Panc1 (cell line): Measurements from ENCODE around the gene PGRMC2. TPM values are rescaled to one million over a fixed set of nuclear protein-coding genes. Genes with fewer than 3 reads are reported as not detected.

ENCODE experiments used
- ATAC-seq: fragments of 200-7000 bp; cut with Tn5 transposase; 2 replicates; pipeline ENCODE4 v1.9.1; 2020; ENCODE audit warnings: mild to moderate bottlenecking, moderate library complexity
- BruUV-seq: library from RNA; stranded (reverse); fragments of 400-500 nt; replicated peaks from 2 replicates; lab custom pipeline; 2021; lab: Mats Ljungman, UMichigan
- CTCF ChIA-PET: fragments of 300-600 bp; sonication (Branson Sonifier 250); formaldehyde crosslinking; loops from one replicate; lab custom pipeline; 2022; ENCODE audit warnings: antibody characterized with exemption; lab: Charles Lee
- POLR2A ChIA-PET: fragments of 300-600 bp; sonication (Branson Sonifier 250); formaldehyde crosslinking; loops from one replicate; lab custom pipeline; 2022; ENCODE audit warnings: antibody characterized with exemption; lab: Charles Lee
- DNase-seq: peaks from one replicate; pipeline ENCODE4 v3.0.0-alpha.2; 2010; ENCODE audit warnings: low read depth, low spot score
- H3K27ac ChIP-seq: 2 replicates; pipeline ENCODE4 v1.5.1; 2011; ENCODE audit warnings: mild to moderate bottlenecking, low read length, inconsistent platforms
- H3K27me3 ChIP-seq: fragments of 200-500 bp; sonication (Bioruptor generic); 2 replicates; pipeline ENCODE4 v1.6.0; 2014; ENCODE audit warnings: low read length, inconsistent platforms; ENCODE audit not compliant: control insufficient read depth, insufficient read depth
- H3K36me3 ChIP-seq: fragments of 200-500 bp; sonication (Bioruptor generic); 2 replicates; pipeline ENCODE4 v1.5.1; 2014; ENCODE audit warnings: inconsistent platforms, mild to moderate bottlenecking, low read length, moderate library complexity; ENCODE audit not compliant: control insufficient read depth, insufficient read depth
- H3K4me1 ChIP-seq: 2 replicates; pipeline ENCODE4 v1.5.1; 2011; ENCODE audit warnings: inconsistent platforms, mild to moderate bottlenecking, low read length, moderate library complexity; ENCODE audit not compliant: control insufficient read depth, insufficient read depth
- H3K4me3 ChIP-seq, 2 experiments: 2 replicates each; pipeline ENCODE4 v1.5.1; 2011 to 2012; ENCODE audit warnings: low read depth in 2 of 2, low read length in 2 of 2, mild to moderate bottlenecking in 2 of 2, inconsistent platforms in 1 of 2, moderate library complexity in 1 of 2
- H3K9me3 ChIP-seq: fragments of 200-500 bp; sonication (Bioruptor generic); 2 replicates; pipeline ENCODE4 v1.5.1; 2014; ENCODE audit warnings: low read depth, mild to moderate bottlenecking, inconsistent platforms, low read length, moderate library complexity; ENCODE audit not compliant: control insufficient read depth, insufficient read depth
- CTCF ChIP-seq: fragments of 450-650 bp; IDR thresholded peaks from 2 replicates; pipeline ENCODE4 v1.5.1; 2017; ENCODE audit warnings: mild to moderate bottlenecking
- POLR2AphosphoS5 ChIP-seq: IDR thresholded peaks from 2 replicates; pipeline ENCODE4 v1.6.1; 2012; ENCODE audit warnings: mild to moderate bottlenecking, low read depth, low read length, moderate library complexity
- REST ChIP-seq, 2 experiments: IDR thresholded peaks; 2 replicates each; pipeline ENCODE4 v1.6.1; 2011 to 2012; ENCODE audit warnings: low read depth in 2 of 2, control low read depth in 1 of 2, low read length in 1 of 2, mild to moderate bottlenecking in 1 of 2, moderate library complexity in 1 of 2; ENCODE audit not compliant: insufficient read depth in 1 of 2
- SIN3A ChIP-seq: IDR thresholded peaks from 2 replicates; pipeline ENCODE4 v1.6.1; 2012; ENCODE audit warnings: low read depth, mild to moderate bottlenecking, low read length, moderate library complexity, borderline replicate concordance; ENCODE audit not compliant: insufficient read depth
- TCF7L2 ChIP-seq: IDR thresholded peaks from 2 replicates; pipeline ENCODE4 v1.6.1; 2011; ENCODE audit warnings: mild to moderate bottlenecking, low read depth, low read length, inconsistent platforms
- in situ Hi-C: cut with HindIII; loops from 2 replicates; pipeline ENCODE4 v1.10.0; 2016; ENCODE audit warnings: low sequenced_read_pairs, low pct_unique_long_range_greater_than_20kb
- intact Hi-C: fragments of 100-400 bp; cut with micrococcal nuclease; formaldehyde crosslinking; loops from one replicate; pipeline ENCODE4 v1.10.0; 2022; ENCODE audit not compliant: unreplicated experiment
- total RNA-seq: library from RNA; stranded (reverse); gene quantifications from one replicate; pipeline ENCODE4 v1.2.1, GENCODE V29; 2021; ENCODE audit not compliant: unreplicated experiment

Gene PGRMC2
- total RNA-seq, 1 experiment from 2014 or later, result 47.6 TPM

DNA sequence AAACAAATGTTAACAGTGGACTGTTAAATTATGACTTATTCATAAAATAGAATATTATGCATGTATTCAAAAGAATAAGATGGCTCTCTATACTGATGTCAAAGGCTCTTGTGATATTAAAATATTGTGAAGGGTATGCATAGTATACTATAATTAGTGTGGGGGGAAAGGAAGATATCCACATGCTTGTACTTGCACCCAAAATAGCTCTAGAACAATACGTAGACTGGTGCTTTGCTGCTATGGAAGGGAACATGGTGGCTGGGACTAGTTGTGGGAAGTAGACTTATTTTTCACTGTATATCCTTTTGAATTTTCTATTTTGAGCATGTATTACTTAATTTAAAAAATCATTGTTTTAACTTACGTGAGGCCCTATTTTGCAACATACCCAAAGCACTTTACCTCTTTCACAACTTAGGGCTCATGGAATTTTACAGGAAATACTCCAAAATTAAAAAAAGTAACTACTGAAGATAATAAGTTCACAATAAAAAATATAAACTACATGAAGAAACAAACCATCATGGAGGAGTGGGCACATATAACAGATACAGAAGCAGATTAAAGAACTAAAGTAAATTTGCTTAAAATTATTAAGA is 7.9 kb downstream of the PGRMC2 start:
- TF ChIP-seq REST (IDR thresholded peaks at IDR 0.05; ENCODE audit: insufficient read depth in 1 of 2, low read depth in 2 of 2, low read length in 1 of 2), result no peak
- TF ChIP-seq SIN3A, result no peak
- no peak for TF ChIP-seq TCF7L2
- TF ChIP-seq POLR2AphosphoS5, result no peak
- TF ChIP-seq CTCF, result no peak
- no TSS peak for BruUV-seq
- Histone ChIP-seq H3K36me3 (no peaks in the 10 kb centered on the region; the same call in 1 of the 2 replicates), H3K4me3 (no peak overlapping the region), H3K27ac (no peak overlapping the region), H3K27me3 (no peaks in the 10 kb centered on the region), H3K9me3 (no peaks in the 10 kb centered on the region), H3K4me1 (no peaks in the 10 kb centered on the region; the same call in 1 of the 2 replicates)
- intact Hi-C loops, result no loop called here
- DNase-seq (no peak), ATAC-seq (no peak)
- in situ Hi-C loops, result no loop called here
- ChIA-PET CTCF (no interaction called here), POLR2A (no interaction called here)

- in situ Hi-C loops, result no loop called here
- intact Hi-C loops, result no loop called here
- no peak for TF ChIP-seq REST (IDR thresholded peaks at IDR 0.05; ENCODE audit: insufficient read depth in 1 of 2, low read depth in 2 of 2, low read length in 1 of 2)
- TF ChIP-seq TCF7L2, result no peak
- TF ChIP-seq CTCF, result no peak
- no peak for TF ChIP-seq SIN3A
- no peak for TF ChIP-seq POLR2AphosphoS5
- DNase-seq, result no peak
- H3K36me3 ChIP-seq, result no peaks in the 10 kb centered on the region; the same call in 1 of the 2 replicates
- H3K9me3 ChIP-seq, result no peaks in the 10 kb centered on the region
- no peak overlapping the region for H3K4me3 ChIP-seq
- H3K27ac ChIP-seq, result no peak overlapping the region
- BruUV-seq, result no TSS peak
- H3K27me3 ChIP-seq, result no peaks in the 10 kb centered on the region
- ATAC-seq, result no peak
- no peaks in the 10 kb centered on the region; the same call in 1 of the 2 replicates for H3K4me1 ChIP-seq
- POLR2A ChIA-PET, result interaction anchor here (0.6 kb wide), 1 partner anchor 9 kb away, joined by 4 read pairs; no protein-coding TSS in a partner anchor
- CTCF ChIA-PET, result no interaction called here
These were observed 9.8 kb downstream of the PGRMC2 start for GRCh38 chr4:128277856-128278255.
